ENCODE data around the gene PON2.

PON2 gene

GRCh38 chr7:95367606-95368005 lies 67.2 kb downstream of the PON2 start:
- Histone ChIP-seq H3K27ac (peak overlapping the region in 6 of 21 experiments; percentile 15 to 46 (median 30)), H3K4me3 (no peak overlapping the region)

DNA sequence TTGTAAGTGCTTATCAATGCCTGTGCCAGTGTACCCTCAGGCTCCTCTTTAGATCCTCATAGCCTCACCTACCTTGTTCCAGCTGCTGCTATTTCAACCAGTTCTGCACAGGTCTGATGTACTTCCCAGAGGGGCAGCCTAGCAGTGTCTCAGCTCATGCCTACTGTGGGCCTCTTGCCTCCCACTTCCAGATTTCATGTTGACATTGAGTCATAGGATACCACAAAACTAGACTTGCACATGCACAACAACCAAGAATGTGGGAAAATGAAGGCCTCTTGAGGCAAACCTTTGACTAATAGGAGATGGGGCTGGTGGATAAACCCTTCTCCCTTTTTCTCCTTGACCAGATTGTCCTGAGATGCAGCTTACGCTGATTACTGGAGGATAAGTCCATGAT lies 69.7 kb downstream of the PON2 start:
- H3K4me3 ChIP-seq, result no peak overlapping the region
- H3K27ac ChIP-seq, result no peak overlapping the region

- no peak overlapping the region for H3K27ac ChIP-seq
- no peak overlapping the region for H3K4me3 ChIP-seq
These were observed 77.2 kb downstream of the PON2 start for GRCh38 chr7:95357623-95358022.

All from skin epidermis (tissue), 12 donors.